ENCODE measurements around the gene FBLN5.
"Not testable (repeated sequence)": the region's sequence is repeated elsewhere in the genome, so short reads cannot be mapped to it uniquely, and the experiment has no call there.

The FBLN5 gene

DNA sequence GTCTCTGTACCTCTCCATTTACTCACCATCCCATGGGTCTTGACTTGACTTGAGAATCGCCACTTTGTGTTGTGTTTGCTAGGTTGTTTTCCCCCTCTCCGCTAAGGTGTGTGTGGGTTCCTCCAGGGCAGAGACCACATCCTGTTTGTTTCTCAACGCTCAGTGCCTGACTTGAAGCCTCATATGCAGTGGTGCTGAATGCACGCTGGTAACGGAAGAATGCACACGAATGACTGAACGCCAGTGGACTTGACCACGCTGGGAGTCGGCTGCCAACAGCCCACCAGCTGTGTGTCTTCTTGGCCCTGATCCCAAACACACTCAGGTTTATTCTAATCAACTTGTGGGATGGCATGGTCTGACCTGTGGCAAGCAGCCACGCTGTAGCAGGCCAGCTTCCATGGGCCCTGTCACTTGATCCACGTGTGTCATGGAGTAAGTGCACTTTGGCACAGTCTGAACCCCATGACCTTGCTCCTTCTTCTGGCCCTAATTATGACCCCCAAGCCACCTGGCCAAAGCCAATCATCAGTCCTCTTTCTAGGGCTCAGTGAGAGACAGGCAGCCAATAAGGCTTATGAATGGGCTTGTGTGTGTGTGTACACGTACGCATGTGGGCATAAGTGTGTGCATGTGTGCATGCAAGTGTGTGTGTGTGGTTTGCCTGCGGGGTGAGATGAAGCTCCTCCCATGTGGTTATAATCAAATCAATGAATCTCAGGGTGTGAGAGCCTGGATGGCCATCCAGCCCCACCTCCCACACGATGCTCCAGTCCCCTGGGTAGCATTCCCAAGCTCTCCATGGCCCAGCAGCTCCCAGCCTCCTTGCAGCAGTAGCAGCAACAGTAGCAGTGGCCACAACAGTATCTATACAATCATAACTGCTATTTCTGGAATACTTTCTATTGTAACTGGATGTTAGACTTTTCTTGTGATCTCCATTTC lies 73.8 kb downstream of the FBLN5 start:
- no peak overlapping the region for H3K4me3 ChIP-seq (ENCODE audit: low read length in 2 of 2)
- H3K9me3 ChIP-seq (ENCODE audit: control insufficient read depth in 2 of 2, low read length in 2 of 2), result no peaks in the 10 kb centered on the region
- peaks cover 4% of the 10 kb centered on the region for H3K4me1 ChIP-seq (ENCODE audit: control insufficient read depth, insufficient read depth, low read length)
- no peaks in the 10 kb centered on the region for H3K27me3 ChIP-seq (ENCODE audit: control insufficient read depth in 1 of 2, insufficient read depth in 2 of 2, low read length in 2 of 2)
- no peak overlapping the region for H3K27ac ChIP-seq (ENCODE audit: low read length)
- H3K36me3 ChIP-seq (ENCODE audit: control insufficient read depth in 2 of 2, insufficient read depth in 2 of 2, low read length in 2 of 2), result no peaks in the 10 kb centered on the region
- no peak overlapping the region for H3K9ac ChIP-seq (ENCODE audit: low read length in 2 of 2)

DNA sequence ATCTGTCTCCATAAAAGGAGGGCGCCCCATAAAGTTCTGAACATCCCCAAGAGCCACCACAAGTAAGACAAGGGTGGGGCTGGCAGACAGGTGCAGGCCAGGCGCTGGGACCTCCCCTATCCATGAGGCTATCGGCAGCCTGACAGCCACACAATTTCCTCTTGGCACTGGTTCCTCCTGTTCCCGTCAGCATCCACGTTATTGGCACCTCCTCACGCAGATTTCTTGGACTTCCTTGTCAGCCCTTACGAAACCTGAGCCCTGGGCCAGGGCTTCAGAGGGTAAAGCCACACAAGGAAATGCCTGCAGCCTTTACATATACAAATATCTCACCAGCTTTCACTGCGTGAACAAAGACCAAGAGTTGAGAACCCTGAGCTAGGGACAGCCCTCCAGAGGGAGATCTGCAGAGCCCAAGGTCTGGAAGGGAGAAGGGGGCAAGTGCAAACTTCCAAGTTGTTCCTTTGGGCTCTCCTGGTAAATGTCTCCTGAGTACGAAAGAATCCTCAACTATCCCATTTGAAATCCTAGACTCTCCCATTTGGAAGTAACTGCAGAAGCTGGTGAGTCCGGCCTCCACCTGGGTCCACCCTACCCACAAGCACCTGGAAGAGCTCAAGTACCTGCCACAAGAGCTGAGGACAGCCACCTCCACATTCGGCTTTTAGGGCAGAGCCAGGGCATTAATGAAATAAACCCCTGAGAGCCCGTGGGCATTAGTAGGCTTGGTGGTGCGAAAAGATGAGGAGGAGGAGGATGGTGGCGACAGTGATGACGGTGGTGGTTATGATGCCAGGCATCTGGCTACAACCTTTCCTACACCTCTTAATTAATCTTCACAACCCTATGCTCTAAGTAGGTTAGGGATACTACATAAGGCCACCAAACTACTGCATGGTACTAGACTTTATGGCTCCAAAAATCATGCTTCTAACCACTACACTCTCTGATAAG lies 74.7 kb downstream of the FBLN5 start:
- no peak overlapping the region for H3K9ac ChIP-seq (ENCODE audit: low read length in 2 of 2)
- H3K27ac ChIP-seq (ENCODE audit: low read length), result no peak overlapping the region
- no peak overlapping the region for H3K4me3 ChIP-seq (ENCODE audit: low read length in 2 of 2)
- peaks cover 0 to 3% of the 10 kb centered on the region in 2 donors for H3K9me3 ChIP-seq (ENCODE audit: control insufficient read depth in 2 of 2, low read length in 2 of 2)
- H3K27me3 ChIP-seq (ENCODE audit: control insufficient read depth in 1 of 2, insufficient read depth in 2 of 2, low read length in 2 of 2), result no peaks in the 10 kb centered on the region
- peaks cover 4% of the 10 kb centered on the region for H3K4me1 ChIP-seq (ENCODE audit: control insufficient read depth, insufficient read depth, low read length)
- no peaks in the 10 kb centered on the region for H3K36me3 ChIP-seq (ENCODE audit: control insufficient read depth in 2 of 2, insufficient read depth in 2 of 2, low read length in 2 of 2)

DNA sequence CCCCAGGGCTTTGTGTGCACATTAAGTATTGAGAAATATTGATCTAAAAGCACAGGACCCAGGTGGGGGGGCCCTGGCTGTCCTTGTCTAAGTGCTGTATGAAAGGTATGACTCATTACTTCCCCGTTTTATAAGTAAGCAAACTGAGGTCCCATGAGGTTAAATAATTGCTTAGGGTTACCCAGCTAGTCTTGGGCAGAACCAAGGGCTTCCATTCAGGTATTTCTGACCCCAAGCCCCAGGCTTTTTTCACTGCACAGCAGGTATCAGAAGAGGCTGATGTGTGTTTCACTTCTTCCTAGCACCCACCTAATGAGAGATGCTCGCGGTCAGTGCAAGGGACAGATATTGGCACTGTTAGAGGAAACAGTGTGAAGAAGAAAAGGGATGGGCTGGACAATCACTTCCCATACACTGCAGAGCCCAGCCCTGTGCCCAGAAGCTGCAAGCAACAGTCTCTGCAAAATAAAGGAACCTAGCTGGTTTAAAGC lies 75.4 kb downstream of the FBLN5 start:
- peaks cover 4% of the 10 kb centered on the region for H3K4me1 ChIP-seq (ENCODE audit: control insufficient read depth, insufficient read depth, low read length)
- H3K9me3 ChIP-seq (ENCODE audit: control insufficient read depth in 2 of 2, low read length in 2 of 2), result peaks cover 0 to 6% of the 10 kb centered on the region in 2 donors
- H3K9ac ChIP-seq (ENCODE audit: low read length in 2 of 2), result no peak overlapping the region
- no peaks in the 10 kb centered on the region for H3K27me3 ChIP-seq (ENCODE audit: control insufficient read depth in 1 of 2, insufficient read depth in 2 of 2, low read length in 2 of 2)
- H3K27ac ChIP-seq (ENCODE audit: low read length), result no peak overlapping the region
- H3K4me3 ChIP-seq (ENCODE audit: low read length in 2 of 2), result no peak overlapping the region
- H3K36me3 ChIP-seq (ENCODE audit: control insufficient read depth in 2 of 2, insufficient read depth in 2 of 2, low read length in 2 of 2), result no peaks in the 10 kb centered on the region

DNA sequence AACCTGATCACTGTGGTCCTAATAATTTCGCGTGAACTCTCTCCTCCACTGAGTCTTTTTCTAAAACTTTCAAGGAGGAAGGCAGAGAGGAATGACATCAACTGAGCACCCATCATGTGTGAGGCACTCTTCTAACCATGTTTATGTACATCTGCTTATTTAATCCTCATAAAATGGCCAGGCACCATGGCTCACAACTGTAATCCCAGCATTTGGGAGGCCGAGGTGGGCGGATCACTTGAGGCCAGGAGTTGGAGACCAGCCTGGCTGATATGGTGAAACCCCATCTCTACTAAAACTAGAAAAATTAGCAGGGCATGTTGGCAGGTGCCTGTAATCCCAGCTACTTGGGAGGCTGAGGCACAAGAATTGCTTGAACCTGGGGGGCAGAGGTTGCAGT lies 76.1 kb downstream of the FBLN5 start:
- not testable (repeated sequence) for H3K4me3 ChIP-seq (ENCODE audit: low read length in 2 of 2); H3K4me1 ChIP-seq (ENCODE audit: control insufficient read depth, insufficient read depth, low read length); H3K9me3 ChIP-seq (ENCODE audit: control insufficient read depth in 2 of 2, low read length in 2 of 2); H3K36me3 ChIP-seq (ENCODE audit: control insufficient read depth in 2 of 2, insufficient read depth in 2 of 2, low read length in 2 of 2); H3K27me3 ChIP-seq (ENCODE audit: control insufficient read depth in 1 of 2, insufficient read depth in 2 of 2, low read length in 2 of 2); H3K9ac ChIP-seq (ENCODE audit: low read length in 2 of 2); H3K27ac ChIP-seq (ENCODE audit: low read length)

DNA sequence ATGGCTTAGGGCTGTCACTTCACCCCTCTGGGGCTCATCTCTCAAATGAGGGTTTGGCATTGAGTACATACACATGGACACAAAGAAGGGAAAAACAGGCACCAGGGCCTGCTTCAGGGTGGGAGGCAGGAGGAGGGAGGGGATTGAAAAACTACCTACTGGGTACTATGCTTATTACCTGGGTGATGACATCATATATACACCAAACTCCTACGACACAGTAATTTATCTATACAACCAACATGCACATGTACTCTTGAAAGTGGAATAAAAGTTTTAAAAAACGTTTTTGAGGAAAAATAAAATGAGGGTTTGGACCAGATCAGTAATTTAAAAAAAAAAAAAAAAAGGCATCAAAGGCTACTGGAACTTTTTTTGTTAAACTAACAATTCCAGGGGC lies 76.6 kb downstream of the FBLN5 start:
- Histone ChIP-seq H3K27me3 (ENCODE audit: control insufficient read depth in 1 of 2, insufficient read depth in 2 of 2, low read length in 2 of 2) (no peaks in the 10 kb centered on the region), H3K36me3 (ENCODE audit: control insufficient read depth in 2 of 2, insufficient read depth in 2 of 2, low read length in 2 of 2) (no peaks in the 10 kb centered on the region), H3K9me3 (ENCODE audit: control insufficient read depth in 2 of 2, low read length in 2 of 2) (peaks cover 0 to 6% of the 10 kb centered on the region in 2 donors), H3K4me1 (ENCODE audit: control insufficient read depth, insufficient read depth, low read length) (peaks cover 4% of the 10 kb centered on the region), H3K4me3 (ENCODE audit: low read length in 2 of 2) (no peak overlapping the region), H3K27ac (ENCODE audit: low read length) (no peak overlapping the region), H3K9ac (ENCODE audit: low read length in 2 of 2) (no peak overlapping the region)

DNA sequence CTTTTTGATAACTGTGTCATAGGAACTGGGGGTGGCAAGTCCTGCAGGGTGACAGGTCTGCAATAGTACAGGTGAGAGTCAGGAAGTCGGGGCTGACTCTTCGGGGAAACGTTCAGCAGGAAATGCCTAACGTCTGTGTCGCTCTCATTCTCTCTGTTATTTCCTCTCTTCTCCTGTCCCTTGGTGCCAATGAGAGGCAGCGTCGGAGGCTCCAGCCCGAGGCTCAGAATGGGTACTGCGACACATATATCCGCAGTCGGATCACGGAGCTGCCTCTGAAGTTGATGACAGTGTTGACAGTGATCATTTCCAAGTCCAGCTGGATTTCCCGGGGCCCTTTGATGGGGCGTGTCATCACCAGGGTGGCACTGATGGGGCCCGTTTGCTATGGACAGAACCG lies 77.5 kb downstream of the FBLN5 start:
- no peak overlapping the region for H3K9ac ChIP-seq (ENCODE audit: low read length in 2 of 2)
- H3K27me3 ChIP-seq (ENCODE audit: control insufficient read depth in 1 of 2, insufficient read depth in 2 of 2, low read length in 2 of 2), result no peaks in the 10 kb centered on the region
- H3K9me3 ChIP-seq (ENCODE audit: control insufficient read depth in 2 of 2, low read length in 2 of 2), result peaks cover 0 to 6% of the 10 kb centered on the region in 2 donors
- no peak overlapping the region for H3K4me3 ChIP-seq (ENCODE audit: low read length in 2 of 2)
- no peak overlapping the region for H3K27ac ChIP-seq (ENCODE audit: low read length)
- no peaks in the 10 kb centered on the region for H3K36me3 ChIP-seq (ENCODE audit: control insufficient read depth in 2 of 2, insufficient read depth in 2 of 2, low read length in 2 of 2)
- H3K4me1 ChIP-seq (ENCODE audit: control insufficient read depth, insufficient read depth, low read length), result peaks cover 4% of the 10 kb centered on the region

DNA sequence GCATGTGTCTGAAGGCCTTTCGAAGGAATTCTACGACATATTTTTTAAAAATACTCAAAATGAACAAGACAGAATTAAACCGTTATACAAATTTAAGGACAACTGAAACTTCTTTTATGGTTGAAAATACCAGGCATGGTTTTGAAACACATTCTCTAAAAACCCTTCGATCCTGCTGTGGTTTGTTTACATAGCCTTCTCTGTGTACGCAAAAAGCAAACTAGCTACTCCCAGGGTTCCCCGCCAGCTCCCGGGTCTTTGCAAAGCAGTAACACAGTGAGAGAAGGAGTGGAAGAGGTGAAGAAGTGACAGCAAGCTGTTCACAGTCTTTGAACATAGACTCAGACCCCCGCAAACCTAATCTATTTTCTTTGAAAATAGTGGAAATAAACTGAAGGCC lies 77.9 kb downstream of the FBLN5 start:
- H3K4me1 ChIP-seq (ENCODE audit: control insufficient read depth, insufficient read depth, low read length), result peaks cover 4% of the 10 kb centered on the region
- H3K27ac ChIP-seq (ENCODE audit: low read length), result no peak overlapping the region
- H3K27me3 ChIP-seq (ENCODE audit: control insufficient read depth in 1 of 2, insufficient read depth in 2 of 2, low read length in 2 of 2), result no peaks in the 10 kb centered on the region
- no peak overlapping the region for H3K4me3 ChIP-seq (ENCODE audit: low read length in 2 of 2)
- no peaks in the 10 kb centered on the region for H3K36me3 ChIP-seq (ENCODE audit: control insufficient read depth in 2 of 2, insufficient read depth in 2 of 2, low read length in 2 of 2)
- H3K9ac ChIP-seq (ENCODE audit: low read length in 2 of 2), result no peak overlapping the region
- peaks cover 0 to 6% of the 10 kb centered on the region in 2 donors for H3K9me3 ChIP-seq (ENCODE audit: control insufficient read depth in 2 of 2, low read length in 2 of 2)

DNA sequence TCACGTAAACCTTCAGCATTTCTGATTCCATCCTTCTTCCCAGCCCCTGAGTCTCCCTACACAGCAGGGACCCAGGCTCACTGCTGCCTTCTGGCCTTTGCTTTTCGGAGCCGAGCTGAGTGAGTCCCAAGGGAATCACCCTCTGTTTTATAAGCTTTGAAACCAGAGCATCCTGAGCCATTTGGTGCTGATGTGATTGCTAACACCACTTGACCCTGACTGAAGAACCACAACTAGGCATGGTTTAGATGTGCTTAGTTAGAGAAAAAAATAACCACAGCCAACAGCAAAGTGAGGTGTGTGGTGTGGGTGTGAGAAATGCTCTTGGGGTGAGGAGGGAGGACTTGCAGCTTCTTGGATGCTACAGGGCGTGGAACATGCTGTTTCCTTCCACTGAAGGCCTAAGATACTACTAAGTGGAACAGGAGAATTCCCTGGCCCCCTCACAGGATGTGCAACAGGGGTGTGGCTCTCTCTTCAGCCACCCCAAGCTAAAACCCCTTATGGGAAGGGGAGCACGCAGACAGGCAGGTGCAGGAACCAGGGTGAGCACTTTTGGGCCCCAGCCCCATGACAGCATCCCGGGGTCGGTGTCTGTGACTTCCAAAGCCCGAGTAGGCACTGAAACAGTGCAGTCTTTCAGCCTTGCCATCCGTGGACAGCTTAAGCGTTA lies 80.0 kb downstream of the FBLN5 start, which contains the start of gene TC2N:
TC2N (minus strand) TSS at position 221 of the 673 bp plus-strand sequence. CDS start 53,767 bp downstream, outside the sequence.
- no peak within 1 kb of the TSS for H3K9ac ChIP-seq (ENCODE audit: low read length in 2 of 2)
- no peaks in the 10 kb centered on the region for H3K4me1 ChIP-seq (ENCODE audit: control insufficient read depth, insufficient read depth, low read length)
- no peak within 1 kb of the TSS for H3K27ac ChIP-seq (ENCODE audit: low read length)
- H3K4me3 ChIP-seq (ENCODE audit: low read length in 2 of 2), result no peak within 1 kb of the TSS
- H3K36me3 ChIP-seq (ENCODE audit: control insufficient read depth in 2 of 2, insufficient read depth in 2 of 2, low read length in 2 of 2), result no peaks in the 10 kb centered on the region
- no peaks in the 10 kb centered on the region for H3K27me3 ChIP-seq (ENCODE audit: control insufficient read depth in 1 of 2, insufficient read depth in 2 of 2, low read length in 2 of 2)
- peaks cover 0 to 6% of the 10 kb centered on the region in 2 donors for H3K9me3 ChIP-seq (ENCODE audit: control insufficient read depth in 2 of 2, low read length in 2 of 2)

DNA sequence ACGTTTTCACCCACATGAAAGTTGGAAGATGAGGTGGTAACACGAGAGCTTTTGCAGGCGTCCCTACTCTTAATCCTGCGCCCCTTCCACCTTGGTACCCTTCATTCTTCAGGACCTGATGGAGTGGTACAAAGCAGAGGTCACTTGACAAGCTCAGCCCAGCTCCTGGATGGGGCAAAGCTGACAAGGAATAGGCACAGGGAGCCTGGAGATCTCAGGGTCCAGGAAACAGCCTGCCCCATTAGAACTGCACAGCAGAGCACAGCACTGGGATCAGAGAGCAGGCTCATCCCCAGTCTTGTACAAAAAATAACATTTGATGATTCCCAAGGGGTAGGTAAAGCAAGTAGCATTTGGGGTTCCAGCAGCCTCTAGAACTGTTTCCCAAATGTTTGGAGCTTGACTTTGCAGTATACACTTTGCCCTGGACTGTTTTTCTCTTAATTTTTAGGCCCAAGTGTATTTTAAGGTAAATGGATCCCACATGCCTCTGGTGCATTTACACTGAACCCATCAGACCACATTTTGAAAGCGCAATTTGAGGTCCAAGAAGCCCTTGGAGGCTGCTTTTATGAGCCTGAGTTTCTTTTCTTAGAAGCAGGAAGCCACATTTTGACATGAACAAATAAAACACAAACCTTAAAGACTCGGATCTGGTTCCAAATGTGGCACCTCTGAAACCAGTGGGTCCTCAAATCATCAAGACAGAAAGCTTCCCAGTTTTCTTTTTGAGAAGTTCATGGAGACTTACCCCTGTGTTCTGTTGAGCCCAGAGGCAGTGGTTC lies 80.8 kb downstream of the FBLN5 start:
- peaks cover 0 to 6% of the 10 kb centered on the region in 2 donors for H3K9me3 ChIP-seq (ENCODE audit: control insufficient read depth in 2 of 2, low read length in 2 of 2)
- no peaks in the 10 kb centered on the region for H3K36me3 ChIP-seq (ENCODE audit: control insufficient read depth in 2 of 2, insufficient read depth in 2 of 2, low read length in 2 of 2)
- no peaks in the 10 kb centered on the region for H3K4me1 ChIP-seq (ENCODE audit: control insufficient read depth, insufficient read depth, low read length)
- H3K27me3 ChIP-seq (ENCODE audit: control insufficient read depth in 1 of 2, insufficient read depth in 2 of 2, low read length in 2 of 2), result no peaks in the 10 kb centered on the region
- no peak overlapping the region for H3K9ac ChIP-seq (ENCODE audit: low read length in 2 of 2)
- H3K27ac ChIP-seq (ENCODE audit: low read length), result no peak overlapping the region
- no peak overlapping the region for H3K4me3 ChIP-seq (ENCODE audit: low read length in 2 of 2)

All from stomach smooth muscle (tissue), 2 donors.